Tibial nerve (tissue), 4 donors: ENCODE measurements around the gene SLC35D1.

Experiments used
- EP300 ChIP-seq, 2 donors: sonication (generic); formaldehyde crosslinking; IDR thresholded peaks; one replicate each; pipeline ENCODE4 v1.6.1; 2017; ENCODE audit warnings: antibody characterized with exemption in 2 of 2, mild to moderate bottlenecking in 1 of 2
- POLR2A ChIP-seq, 2 donors: fragments of 450-650 bp; IDR thresholded peaks; one replicate each; pipeline ENCODE4 v1.6.1; 2017; ENCODE audit warnings: antibody characterized with exemption in 2 of 2, mild to moderate bottlenecking in 2 of 2, moderate library complexity in 2 of 2
- TF ChIP-seq, protein P1 (sequence below), 5 experiments: fragments of 200-600 bp in 3 of 5; fragments of 450-650 bp in 2 of 5; sonication (generic) in 3 of 5; IDR thresholded peaks; one replicate each; pipeline ENCODE4 v1.5.1; 2016 to 2019; ENCODE audit warnings: antibody characterized with exemption in 5 of 5, mild to moderate bottlenecking in 3 of 5, moderate library complexity in 2 of 5

DNA sequence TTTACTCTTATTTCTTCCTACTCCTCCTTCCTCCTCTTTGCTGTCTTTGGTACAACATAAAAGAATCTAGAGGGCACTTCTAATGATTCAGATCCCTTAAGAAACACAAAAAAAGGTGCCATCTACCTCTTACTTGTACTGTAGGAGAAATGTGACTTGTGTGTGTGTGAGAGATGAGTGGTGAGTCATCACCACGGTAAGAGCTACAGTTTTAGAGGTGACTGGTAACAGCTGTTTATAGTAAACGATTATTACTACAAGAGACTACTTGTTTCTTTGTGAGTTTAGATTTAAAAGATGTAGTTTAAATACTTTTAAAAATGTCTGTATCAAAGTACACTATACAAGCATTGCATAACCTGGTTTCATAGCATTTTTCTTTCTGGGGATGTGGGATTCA, 40.4 kb downstream of the SLC35D1 start:
- TF ChIP-seq, protein P1, sequence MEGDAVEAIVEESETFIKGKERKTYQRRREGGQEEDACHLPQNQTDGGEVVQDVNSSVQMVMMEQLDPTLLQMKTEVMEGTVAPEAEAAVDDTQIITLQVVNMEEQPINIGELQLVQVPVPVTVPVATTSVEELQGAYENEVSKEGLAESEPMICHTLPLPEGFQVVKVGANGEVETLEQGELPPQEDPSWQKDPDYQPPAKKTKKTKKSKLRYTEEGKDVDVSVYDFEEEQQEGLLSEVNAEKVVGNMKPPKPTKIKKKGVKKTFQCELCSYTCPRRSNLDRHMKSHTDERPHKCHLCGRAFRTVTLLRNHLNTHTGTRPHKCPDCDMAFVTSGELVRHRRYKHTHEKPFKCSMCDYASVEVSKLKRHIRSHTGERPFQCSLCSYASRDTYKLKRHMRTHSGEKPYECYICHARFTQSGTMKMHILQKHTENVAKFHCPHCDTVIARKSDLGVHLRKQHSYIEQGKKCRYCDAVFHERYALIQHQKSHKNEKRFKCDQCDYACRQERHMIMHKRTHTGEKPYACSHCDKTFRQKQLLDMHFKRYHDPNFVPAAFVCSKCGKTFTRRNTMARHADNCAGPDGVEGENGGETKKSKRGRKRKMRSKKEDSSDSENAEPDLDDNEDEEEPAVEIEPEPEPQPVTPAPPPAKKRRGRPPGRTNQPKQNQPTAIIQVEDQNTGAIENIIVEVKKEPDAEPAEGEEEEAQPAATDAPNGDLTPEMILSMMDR (IDR thresholded peaks at IDR 0.05): no peak
- TF ChIP-seq POLR2A (IDR thresholded peaks at IDR 0.05): no peak
- no peak for TF ChIP-seq EP300 (IDR thresholded peaks at IDR 0.05)
